Kidney (tissue), 14 donors: ENCODE measurements around the gene HTRA3. TPM values are rescaled to one million over a fixed set of nuclear protein-coding genes. Genes with fewer than 3 reads are reported as not detected.
A peak's percentile ranks its signal among the peaks of the same experiment; 100 is the strongest.

Experiments used
- DNase-seq, 5 donors: peaks; one replicate each; pipeline ENCODE4 v3.0.0-alpha.2; 2013 to 2020
- FAIRE-seq: peaks from 2 replicates; lab custom pipeline; 2012; peaks lifted over from hg19 to GRCh38; lab: Jason Lieb, UNC
- H3K27ac ChIP-seq, 2 donors: one replicate each; pipeline ENCODE4 v1.7.0; 2013; ENCODE audit warnings: low read depth in 2 of 2, low read length in 2 of 2, inconsistent platforms in 1 of 2
- H3K27me3 ChIP-seq: one replicate; pipeline ENCODE4 v1.7.1; 2013; ENCODE audit warnings: low read length, inconsistent platforms; ENCODE audit not compliant: control insufficient read depth, insufficient read depth
- H3K36me3 ChIP-seq, 3 donors: one replicate each; pipeline versions ENCODE4 v1.7.0 to v1.7.1; 2013; ENCODE audit warnings: low read length in 3 of 3, control low read depth in 1 of 3, inconsistent platforms in 1 of 3; ENCODE audit not compliant: insufficient read depth in 3 of 3, control insufficient read depth in 2 of 3
- H3K4me1 ChIP-seq, 3 donors: one replicate each; pipeline versions ENCODE4 v1.7.0 to v1.7.1; 2013; ENCODE audit warnings: low read length in 3 of 3, inconsistent platforms in 1 of 3, low read depth in 1 of 3; ENCODE audit not compliant: control insufficient read depth in 2 of 3, insufficient read depth in 2 of 3
- H3K4me3 ChIP-seq, 3 donors: one replicate each; pipeline versions ENCODE4 v1.7.0 to v1.8.1; 2013; ENCODE audit warnings: low read length in 3 of 3, control low read depth in 1 of 3, inconsistent platforms in 1 of 3
- H3K9ac ChIP-seq, 3 donors: one replicate each; pipeline versions ENCODE4 v1.7.0 to v1.7.1; 2013; ENCODE audit warnings: low read length in 3 of 3, control low read depth in 1 of 3, inconsistent platforms in 1 of 3
- H3K9me3 ChIP-seq, 3 donors: one replicate each; pipeline versions ENCODE4 v1.7.0 to v1.7.1; 2013; ENCODE audit warnings: low read length in 3 of 3, control low read depth in 1 of 3, inconsistent platforms in 1 of 3; ENCODE audit not compliant: control insufficient read depth in 2 of 3, insufficient read depth in 1 of 3
- intact Hi-C: fragments of 100-400 bp; cut with DNase I; formaldehyde crosslinking; loops from one replicate; pipeline ENCODE4 v1.11.1; 2022
- polyA plus RNA-seq: library from polyadenylated mRNA; stranded (reverse); fragments of 350-450 nt; fragmentation: Illumina TruSeq; extraction: RNeasy Lipid Tissue Mini Kit (QIAGEN cat#74804); gene quantifications from one replicate; pipeline ENCODE4 v1.2.3, GENCODE V29; 2014; ENCODE audit warnings: low read depth, low replicate concordance; ENCODE audit not compliant: insufficient read depth
- total RNA-seq: library from RNA; stranded (reverse); fragmentation: NEBNext Ultra II Directional; extraction: Animal tissue kit (Norgen Biotek cat#: 25700); gene quantifications from one replicate; pipeline ENCODE4 v1.2.1, GENCODE V29; 2021
- TF ChIP-seq, protein P1 (sequence below): IDR thresholded peaks from 3 replicates; pipeline ENCODE4 v1.5.1; 2012; ENCODE audit warnings: mild to moderate bottlenecking, moderate library complexity, borderline replicate concordance; ENCODE audit not compliant: insufficient read depth; ENCODE audit errors: extremely low read depth
- donor health status: control.
- donor health status: control.
- donor health status: control.
- donor health status: control.
- donor health status: control.
- donor health status: DM: yes; HTN: yes; CAD: no.
- donor health status: Normal renal cell carcinoma (clear cell type).

Gene HTRA3
- total and polyA plus RNA-seq, 2 donors from 2014 or later, result 1.7 to 6.5 TPM

DNA sequence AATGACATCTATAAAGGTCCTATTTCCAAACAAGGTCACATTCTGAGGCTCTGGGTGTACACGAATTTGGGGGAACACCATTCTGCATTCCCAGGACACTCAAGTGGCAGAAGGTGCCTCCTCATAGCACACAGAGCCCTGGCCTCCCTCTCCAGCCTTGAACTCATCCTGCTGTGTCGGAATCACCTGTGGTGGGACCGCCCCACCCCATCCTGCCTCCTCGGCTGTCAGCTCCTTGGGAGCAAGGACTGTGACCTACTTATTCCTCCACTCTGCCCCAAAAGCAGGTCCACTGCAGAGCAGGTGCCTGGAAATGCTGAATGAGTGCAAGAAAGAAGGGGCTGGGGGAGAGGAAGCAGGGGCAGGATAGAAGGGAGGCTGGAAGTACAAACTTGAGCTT, 33.5 kb downstream of the HTRA3 start:
- TF ChIP-seq, protein P1, sequence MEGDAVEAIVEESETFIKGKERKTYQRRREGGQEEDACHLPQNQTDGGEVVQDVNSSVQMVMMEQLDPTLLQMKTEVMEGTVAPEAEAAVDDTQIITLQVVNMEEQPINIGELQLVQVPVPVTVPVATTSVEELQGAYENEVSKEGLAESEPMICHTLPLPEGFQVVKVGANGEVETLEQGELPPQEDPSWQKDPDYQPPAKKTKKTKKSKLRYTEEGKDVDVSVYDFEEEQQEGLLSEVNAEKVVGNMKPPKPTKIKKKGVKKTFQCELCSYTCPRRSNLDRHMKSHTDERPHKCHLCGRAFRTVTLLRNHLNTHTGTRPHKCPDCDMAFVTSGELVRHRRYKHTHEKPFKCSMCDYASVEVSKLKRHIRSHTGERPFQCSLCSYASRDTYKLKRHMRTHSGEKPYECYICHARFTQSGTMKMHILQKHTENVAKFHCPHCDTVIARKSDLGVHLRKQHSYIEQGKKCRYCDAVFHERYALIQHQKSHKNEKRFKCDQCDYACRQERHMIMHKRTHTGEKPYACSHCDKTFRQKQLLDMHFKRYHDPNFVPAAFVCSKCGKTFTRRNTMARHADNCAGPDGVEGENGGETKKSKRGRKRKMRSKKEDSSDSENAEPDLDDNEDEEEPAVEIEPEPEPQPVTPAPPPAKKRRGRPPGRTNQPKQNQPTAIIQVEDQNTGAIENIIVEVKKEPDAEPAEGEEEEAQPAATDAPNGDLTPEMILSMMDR, result no peak
- no peaks in the 10 kb centered on the region for H3K36me3 ChIP-seq
- no peak overlapping the region for H3K27ac ChIP-seq
- peak in 1 of 5 donors; percentile 24 for DNase-seq
- no peaks in the 10 kb centered on the region for H3K27me3 ChIP-seq
- no peak overlapping the region for H3K9ac ChIP-seq
- H3K4me3 ChIP-seq, result no peak overlapping the region
- H3K9me3 ChIP-seq, result no peaks in the 10 kb centered on the region
- intact Hi-C loops, result no loop called here
- FAIRE-seq, result no peak
- H3K4me1 ChIP-seq, result no peaks in the 10 kb centered on the region

DNA sequence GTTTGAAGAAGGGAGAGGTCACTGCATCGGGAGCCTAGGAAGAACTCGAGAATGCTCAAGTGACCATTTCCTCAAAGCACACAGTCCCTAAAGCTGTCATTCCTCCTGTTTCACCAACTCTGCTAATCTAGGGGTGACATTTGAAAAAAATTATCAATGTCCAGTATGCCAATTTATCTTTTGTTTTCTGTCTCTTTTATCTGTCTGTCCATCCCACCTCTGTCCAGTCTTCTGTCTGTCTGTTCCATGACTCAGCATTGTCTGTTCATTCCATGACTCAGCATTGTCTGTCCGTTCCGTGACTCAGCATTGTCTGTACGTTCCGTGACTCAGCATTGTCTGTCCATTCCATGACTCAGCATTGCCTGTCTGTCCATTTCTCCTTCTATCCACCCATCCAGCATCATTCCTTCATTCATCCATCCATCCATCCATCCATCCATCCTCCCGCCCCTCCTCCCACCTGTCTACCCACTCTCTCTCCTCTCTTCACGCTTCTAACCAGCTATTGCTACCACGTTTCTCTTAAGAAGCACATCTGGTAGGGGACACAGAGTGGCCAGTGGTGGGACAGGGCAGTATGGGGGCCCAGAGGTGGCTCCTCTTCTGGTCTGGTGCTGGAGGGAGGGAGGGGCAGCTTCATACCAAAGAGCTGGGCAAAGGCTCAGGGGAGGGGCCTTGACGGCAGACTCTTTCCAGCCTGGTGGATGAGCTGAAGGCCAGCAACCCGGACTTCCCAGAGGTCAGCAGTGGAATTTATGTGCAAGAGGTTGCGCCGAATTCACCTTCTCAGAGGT, 34.1 kb downstream of the HTRA3 start:
- H3K9ac ChIP-seq, result no peak overlapping the region
- no peaks in the 10 kb centered on the region for H3K4me1 ChIP-seq
- H3K4me3 ChIP-seq, result no peak overlapping the region
- H3K36me3 ChIP-seq, result no peaks in the 10 kb centered on the region
- FAIRE-seq (no peak), DNase-seq (no peak)
- H3K27ac ChIP-seq, result no peak overlapping the region
- H3K9me3 ChIP-seq, result no peaks in the 10 kb centered on the region
- no peaks in the 10 kb centered on the region for H3K27me3 ChIP-seq
- TF ChIP-seq, protein P1, result no peak
- intact Hi-C loops, result no loop called here

DNA sequence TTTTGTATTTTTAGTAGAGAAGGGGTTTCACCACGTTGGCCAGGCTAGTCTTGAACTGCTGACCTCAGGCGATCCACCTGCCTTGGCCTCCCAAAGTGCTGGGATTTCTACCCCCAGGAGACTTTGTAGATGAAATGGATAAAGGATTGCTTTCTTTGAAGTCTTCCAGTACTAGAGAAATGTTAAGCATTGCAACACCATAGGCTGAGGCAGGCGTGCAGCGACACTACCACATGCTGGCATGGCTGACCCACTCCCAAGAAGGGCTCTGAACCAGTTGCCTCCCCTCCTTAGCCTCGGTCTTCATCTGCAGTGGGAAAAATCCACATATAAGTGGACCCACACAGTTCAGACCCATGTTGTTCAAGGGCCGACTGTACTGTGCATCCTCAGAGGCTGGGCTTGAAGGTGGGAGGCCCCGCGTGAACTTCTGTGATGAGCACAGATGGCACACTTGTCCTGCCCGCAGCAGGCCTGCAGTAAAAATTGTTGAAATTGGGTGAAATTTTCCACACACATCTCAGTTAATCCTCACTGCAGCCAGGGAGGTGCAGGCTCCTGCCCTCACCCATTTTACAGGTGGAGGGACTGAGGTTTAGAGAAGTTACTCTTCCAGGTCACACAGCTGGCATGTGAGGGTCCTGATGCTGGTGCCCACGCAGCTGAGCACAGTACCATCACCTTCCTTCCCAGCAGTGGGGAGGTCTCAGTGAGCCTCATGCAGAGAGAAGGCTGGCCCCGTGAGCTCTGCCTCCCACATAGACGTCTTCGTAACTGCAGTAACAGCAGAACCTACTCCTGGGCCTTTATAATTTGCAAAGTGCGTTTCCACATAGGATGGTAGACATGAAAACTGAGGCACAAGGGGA, 35.5 kb downstream of the HTRA3 start:
- no peak overlapping the region for H3K9ac ChIP-seq
- DNase-seq (peak in 1 of 5 donors; percentile 22), FAIRE-seq (no peak)
- no peak overlapping the region for H3K27ac ChIP-seq
- no peaks in the 10 kb centered on the region for H3K9me3 ChIP-seq
- no peaks in the 10 kb centered on the region for H3K27me3 ChIP-seq
- TF ChIP-seq, protein P1, result no peak
- intact Hi-C loops, result no loop called here
- no peaks in the 10 kb centered on the region for H3K36me3 ChIP-seq
- no peak overlapping the region for H3K4me3 ChIP-seq
- no peaks in the 10 kb centered on the region for H3K4me1 ChIP-seq
